ENCODE data around the gene MYO1H.

MYO1H gene

GRCh38 chr12:109334887-109335286 is 12.8 kb upstream of the MYO1H start:
- Histone ChIP-seq H3K4ac (ENCODE audit: low read depth, low read length) (no peak overlapping the region), H3K36me3 (ENCODE audit: control insufficient read depth in 1 of 2, insufficient read depth in 2 of 2, low read length in 2 of 2) (no peaks in the 10 kb centered on the region), H2AFZ (ENCODE audit: insufficient read depth, low read length, poor library complexity) (no peak overlapping the region), H3K18ac (ENCODE audit: low read length) (no peak overlapping the region), H2BK12ac (ENCODE audit: low read length) (no peak overlapping the region), H3K27ac (ENCODE audit: low read depth, low read length) (no peak overlapping the region), H2BK120ac (ENCODE audit: insufficient read depth, low read length, poor library complexity) (no peak overlapping the region), H3K9ac (ENCODE audit: low read length) (no peak overlapping the region), H2BK5ac (ENCODE audit: low read depth, low read length, poor library complexity) (no peak overlapping the region), H2AK5ac (ENCODE audit: low read length) (no peak overlapping the region), H3K23ac (ENCODE audit: low read length) (no peak overlapping the region), H3K79me2 (ENCODE audit: control insufficient read depth, insufficient read depth, low read length, poor library complexity) (no peaks in the 10 kb centered on the region), H3K4me2 (ENCODE audit: low read length) (no peak overlapping the region), H3K4me1 (ENCODE audit: control insufficient read depth in 1 of 2, insufficient read depth in 2 of 2, low read length in 2 of 2) (no peaks in the 10 kb centered on the region), H3K4me3 (ENCODE audit: low read depth, low read length) (no peak overlapping the region), H4K91ac (ENCODE audit: low read depth, low read length) (no peak overlapping the region), H3K14ac (ENCODE audit: low read length) (no peak overlapping the region), H3K9me3 (ENCODE audit: insufficient read depth, low read depth, low read length) (no peaks in the 10 kb centered on the region), H4K12ac (ENCODE audit: low read depth, low read length) (no peak overlapping the region), H4K8ac (ENCODE audit: low read depth, low read length) (no peak overlapping the region), H3K79me1 (ENCODE audit: low read length) (no peaks in the 10 kb centered on the region), H3K27me3 (ENCODE audit: insufficient read depth, low read length) (no peaks in the 10 kb centered on the region)
- no CpG with 5 or more reads among the region's 2 CpGs for WGBS (ENCODE audit: extremely low coverage, insufficient coverage, insufficient read length)
- DNase-seq, result no peak

GRCh38 chr12:109336593-109336992 is 11.1 kb upstream of the MYO1H start:
- WGBS (ENCODE audit: extremely low coverage, insufficient coverage, insufficient read length), result no CpG with 5 or more reads among the region's 1 CpG

GRCh38 chr12:109343677-109344076 is 4.0 kb upstream of the MYO1H start:
- Histone ChIP-seq H3K4ac (ENCODE audit: low read depth, low read length) (no peak overlapping the region), H2AFZ (ENCODE audit: insufficient read depth, low read length, poor library complexity) (no peak overlapping the region), H3K18ac (ENCODE audit: low read length) (no peak overlapping the region), H2BK120ac (ENCODE audit: insufficient read depth, low read length, poor library complexity) (no peak overlapping the region), H3K4me1 (ENCODE audit: control insufficient read depth in 1 of 2, insufficient read depth in 2 of 2, low read length in 2 of 2) (no peaks in the 10 kb centered on the region), H2BK5ac (ENCODE audit: low read depth, low read length, poor library complexity) (no peak overlapping the region), H3K79me1 (ENCODE audit: low read length) (no peaks in the 10 kb centered on the region), H4K12ac (ENCODE audit: low read depth, low read length) (no peak overlapping the region), H3K27me3 (ENCODE audit: insufficient read depth, low read length) (no peaks in the 10 kb centered on the region), H3K36me3 (ENCODE audit: control insufficient read depth in 1 of 2, insufficient read depth in 2 of 2, low read length in 2 of 2) (no peaks in the 10 kb centered on the region), H3K4me2 (ENCODE audit: low read length) (no peak overlapping the region), H4K91ac (ENCODE audit: low read depth, low read length) (no peak overlapping the region), H4K8ac (ENCODE audit: low read depth, low read length) (no peak overlapping the region), H2AK5ac (ENCODE audit: low read length) (no peak overlapping the region), H3K14ac (ENCODE audit: low read length) (no peak overlapping the region), H3K9me3 (ENCODE audit: insufficient read depth, low read depth, low read length) (peaks cover 2% of the 10 kb centered on the region), H3K79me2 (ENCODE audit: control insufficient read depth, insufficient read depth, low read length, poor library complexity) (no peaks in the 10 kb centered on the region), H3K4me3 (ENCODE audit: low read depth, low read length) (no peak overlapping the region), H2BK12ac (ENCODE audit: low read length) (no peak overlapping the region), H3K23ac (ENCODE audit: low read length) (no peak overlapping the region), H3K27ac (ENCODE audit: low read depth, low read length) (no peak overlapping the region), H3K9ac (ENCODE audit: low read length) (no peak overlapping the region)
- no peak for DNase-seq
- no CpG with 5 or more reads among the region's 2 CpGs for WGBS (ENCODE audit: extremely low coverage, insufficient coverage, insufficient read length)

More at GRCh38 chr12:109336593-109336992, 11.1 kb upstream of the MYO1H start:
- no peak overlapping the region for H3K4me2 ChIP-seq (ENCODE audit: low read length)
- no peaks in the 10 kb centered on the region for H3K36me3 ChIP-seq (ENCODE audit: control insufficient read depth in 1 of 2, insufficient read depth in 2 of 2, low read length in 2 of 2)
- H3K4me1 ChIP-seq (ENCODE audit: control insufficient read depth in 1 of 2, insufficient read depth in 2 of 2, low read length in 2 of 2), result no peaks in the 10 kb centered on the region
- DNase-seq, result no peak
- no peaks in the 10 kb centered on the region for H3K9me3 ChIP-seq (ENCODE audit: insufficient read depth, low read depth, low read length)
- H3K18ac ChIP-seq (ENCODE audit: low read length), result no peak overlapping the region
- no peak overlapping the region for H2BK5ac ChIP-seq (ENCODE audit: low read depth, low read length, poor library complexity)
- no peak overlapping the region for H2BK12ac ChIP-seq (ENCODE audit: low read length)
- no peak overlapping the region for H4K91ac ChIP-seq (ENCODE audit: low read depth, low read length)
- H2AFZ ChIP-seq (ENCODE audit: insufficient read depth, low read length, poor library complexity), result no peak overlapping the region
- no peak overlapping the region for H3K4me3 ChIP-seq (ENCODE audit: low read depth, low read length)
- no peak overlapping the region for H3K9ac ChIP-seq (ENCODE audit: low read length)
- H4K12ac ChIP-seq (ENCODE audit: low read depth, low read length), result no peak overlapping the region
- H3K14ac ChIP-seq (ENCODE audit: low read length), result no peak overlapping the region
- H3K27ac ChIP-seq (ENCODE audit: low read depth, low read length), result no peak overlapping the region
- H4K8ac ChIP-seq (ENCODE audit: low read depth, low read length), result no peak overlapping the region
- H3K79me2 ChIP-seq (ENCODE audit: control insufficient read depth, insufficient read depth, low read length, poor library complexity), result no peaks in the 10 kb centered on the region
- no peaks in the 10 kb centered on the region for H3K27me3 ChIP-seq (ENCODE audit: insufficient read depth, low read length)
- H3K79me1 ChIP-seq (ENCODE audit: low read length), result no peaks in the 10 kb centered on the region
- H2AK5ac ChIP-seq (ENCODE audit: low read length), result no peak overlapping the region
- no peak overlapping the region for H3K4ac ChIP-seq (ENCODE audit: low read depth, low read length)
- H3K23ac ChIP-seq (ENCODE audit: low read length), result no peak overlapping the region
- no peak overlapping the region for H2BK120ac ChIP-seq (ENCODE audit: insufficient read depth, low read length, poor library complexity)

GRCh38 chr12:109345428-109345827 is 2.3 kb upstream of the MYO1H start:
- H3K9ac ChIP-seq (ENCODE audit: low read length), result no peak overlapping the region
- H3K18ac ChIP-seq (ENCODE audit: low read length), result no peak overlapping the region
- DNase-seq, result no peak
- H4K91ac ChIP-seq (ENCODE audit: low read depth, low read length), result no peak overlapping the region
- no peak overlapping the region for H4K12ac ChIP-seq (ENCODE audit: low read depth, low read length)
- H3K4me2 ChIP-seq (ENCODE audit: low read length), result no peak overlapping the region
- H3K27me3 ChIP-seq (ENCODE audit: insufficient read depth, low read length), result no peaks in the 10 kb centered on the region
- no peak overlapping the region for H2AK5ac ChIP-seq (ENCODE audit: low read length)
- no peaks in the 10 kb centered on the region for H3K79me2 ChIP-seq (ENCODE audit: control insufficient read depth, insufficient read depth, low read length, poor library complexity)
- no peak overlapping the region for H2BK120ac ChIP-seq (ENCODE audit: insufficient read depth, low read length, poor library complexity)
- no peak overlapping the region for H3K14ac ChIP-seq (ENCODE audit: low read length)
- no peaks in the 10 kb centered on the region for H3K79me1 ChIP-seq (ENCODE audit: low read length)
- no peak overlapping the region for H2BK12ac ChIP-seq (ENCODE audit: low read length)
- H3K9me3 ChIP-seq (ENCODE audit: insufficient read depth, low read depth, low read length), result peaks cover 2% of the 10 kb centered on the region
- H3K4me3 ChIP-seq (ENCODE audit: low read depth, low read length), result no peak overlapping the region
- no peak overlapping the region for H4K8ac ChIP-seq (ENCODE audit: low read depth, low read length)
- H3K36me3 ChIP-seq (ENCODE audit: control insufficient read depth in 1 of 2, insufficient read depth in 2 of 2, low read length in 2 of 2), result no peaks in the 10 kb centered on the region
- H3K4me1 ChIP-seq (ENCODE audit: control insufficient read depth in 1 of 2, insufficient read depth in 2 of 2, low read length in 2 of 2), result no peaks in the 10 kb centered on the region
- no peak overlapping the region for H3K23ac ChIP-seq (ENCODE audit: low read length)
- no peak overlapping the region for H3K27ac ChIP-seq (ENCODE audit: low read depth, low read length)
- no peak overlapping the region for H2BK5ac ChIP-seq (ENCODE audit: low read depth, low read length, poor library complexity)
- WGBS (ENCODE audit: extremely low coverage, insufficient coverage, insufficient read length), result no CpG with 5 or more reads among the region's 2 CpGs
- no peak overlapping the region for H3K4ac ChIP-seq (ENCODE audit: low read depth, low read length)
- H2AFZ ChIP-seq (ENCODE audit: insufficient read depth, low read length, poor library complexity), result no peak overlapping the region

Measured in trophoblast cell (in vitro differentiated cells and primary cell).